Testis (tissue), 2 donors: ENCODE data around the gene C12orf42.

Experiments
- CTCF ChIP-seq, 3 experiments: fragments of 450-650 bp in 2 of 3; fragments of 200-600 bp in 1 of 3; sonication (generic) in 1 of 3; IDR thresholded peaks; one replicate each; pipeline ENCODE4 v1.5.1; 2016 to 2019; ENCODE audit warnings: antibody characterized with exemption in 3 of 3, mild to moderate bottlenecking in 2 of 3, moderate library complexity in 1 of 3
- POLR2A ChIP-seq: fragments of 450-650 bp; IDR thresholded peaks from one replicate; pipeline ENCODE4 v1.6.1; 2017; ENCODE audit warnings: antibody characterized with exemption, mild to moderate bottlenecking, moderate library complexity

GRCh38 chr12:103317220-103317619 is 178.5 kb downstream of the C12orf42 start:
- TF ChIP-seq CTCF (IDR thresholded peaks at IDR 0.05) (no peak), POLR2A (no peak)
